Measurements from ENCODE around the gene CLIC4.
A peak's percentile ranks its signal among the peaks of the same experiment; 100 is the strongest.
"Not testable (repeated sequence)": the region's sequence is repeated elsewhere in the genome, so short reads cannot be mapped to it uniquely, and the experiment has no call there.

Gene CLIC4

DNA sequence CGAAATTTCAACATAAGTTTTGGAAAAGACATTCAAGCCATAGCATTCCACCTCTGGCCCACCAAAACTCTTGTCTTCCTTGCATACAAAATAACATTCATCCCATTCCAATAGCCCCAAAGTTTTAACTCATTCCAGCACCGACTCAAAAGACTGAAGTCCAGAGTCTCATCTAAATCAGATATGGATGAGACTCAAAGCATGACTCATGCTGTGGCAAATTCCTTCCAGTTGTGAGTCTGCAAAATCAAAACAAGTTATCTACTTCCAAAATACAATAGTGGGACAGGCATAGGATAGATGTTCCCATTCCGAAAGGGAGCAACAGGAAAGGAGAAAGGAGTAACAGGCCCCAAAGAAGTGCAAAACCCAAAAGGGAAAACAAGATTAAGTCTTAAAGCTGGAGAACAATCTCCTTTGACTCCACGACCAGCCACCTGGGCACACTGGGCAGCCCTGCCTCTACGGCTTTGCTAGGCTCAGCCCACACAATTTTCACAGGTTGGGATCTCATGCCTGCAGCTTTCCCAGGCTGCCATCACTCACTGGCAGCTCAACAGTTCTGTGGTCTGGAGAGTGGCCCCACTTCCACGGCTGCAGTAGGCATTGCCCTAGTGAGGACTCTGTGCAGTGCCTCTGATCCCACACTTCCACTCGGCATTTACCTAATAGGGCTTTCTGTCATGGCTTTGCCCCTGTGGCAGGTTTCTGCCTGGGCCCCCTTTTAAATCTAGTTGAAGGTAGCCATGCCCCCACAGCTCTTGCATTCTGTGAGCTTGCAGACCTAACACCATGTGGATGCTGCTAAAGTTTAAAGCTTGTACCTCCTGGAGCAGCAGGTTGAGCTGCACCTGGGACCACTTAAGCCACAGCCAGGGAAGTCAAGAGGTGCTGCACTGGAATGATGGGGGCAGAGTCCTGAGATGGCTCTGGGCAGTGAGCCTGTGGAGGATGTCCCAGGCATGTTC, 133.8 kb downstream of the CLIC4 start:
- DNase-seq, result peak in 8 of 42 donors; percentile 3 to 22 (median 9)
- intact Hi-C loops (cut with DNase I), result no loop called here

DNA sequence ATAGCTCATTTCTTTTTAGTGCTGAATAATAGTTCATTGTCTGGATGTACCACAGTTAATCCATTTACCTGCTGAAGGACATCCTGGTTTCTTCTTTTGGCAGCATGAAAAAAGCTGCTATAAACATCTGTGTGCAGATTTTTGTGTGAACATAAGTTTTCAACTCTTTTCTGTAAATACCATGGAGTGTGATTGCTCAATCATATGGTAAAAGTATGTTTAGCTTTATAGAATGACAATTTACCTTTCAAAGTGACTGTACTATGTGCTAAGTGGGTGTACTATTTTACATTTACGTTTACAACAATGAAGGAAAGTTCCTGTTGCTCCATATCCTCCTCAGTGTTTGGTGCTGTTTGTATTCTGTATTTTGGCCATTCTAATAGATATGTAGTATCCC, 135.8 kb downstream of the CLIC4 start:
- intact Hi-C loops (cut with DNase I), result no loop called here
- DNase-seq, result no peak

GRCh38 chr1:24884751-24885150, 139.5 kb downstream of the CLIC4 start:
- no peak for DNase-seq
- intact Hi-C loops (cut with DNase I), result no loop called here

- peak in 6 of 42 donors; percentile 1 to 10 (median 2) for DNase-seq
- intact Hi-C loops (cut with DNase I), result no loop called here
These were observed 141.0 kb downstream of the CLIC4 start for GRCh38 chr1:24886241-24886640.

DNA sequence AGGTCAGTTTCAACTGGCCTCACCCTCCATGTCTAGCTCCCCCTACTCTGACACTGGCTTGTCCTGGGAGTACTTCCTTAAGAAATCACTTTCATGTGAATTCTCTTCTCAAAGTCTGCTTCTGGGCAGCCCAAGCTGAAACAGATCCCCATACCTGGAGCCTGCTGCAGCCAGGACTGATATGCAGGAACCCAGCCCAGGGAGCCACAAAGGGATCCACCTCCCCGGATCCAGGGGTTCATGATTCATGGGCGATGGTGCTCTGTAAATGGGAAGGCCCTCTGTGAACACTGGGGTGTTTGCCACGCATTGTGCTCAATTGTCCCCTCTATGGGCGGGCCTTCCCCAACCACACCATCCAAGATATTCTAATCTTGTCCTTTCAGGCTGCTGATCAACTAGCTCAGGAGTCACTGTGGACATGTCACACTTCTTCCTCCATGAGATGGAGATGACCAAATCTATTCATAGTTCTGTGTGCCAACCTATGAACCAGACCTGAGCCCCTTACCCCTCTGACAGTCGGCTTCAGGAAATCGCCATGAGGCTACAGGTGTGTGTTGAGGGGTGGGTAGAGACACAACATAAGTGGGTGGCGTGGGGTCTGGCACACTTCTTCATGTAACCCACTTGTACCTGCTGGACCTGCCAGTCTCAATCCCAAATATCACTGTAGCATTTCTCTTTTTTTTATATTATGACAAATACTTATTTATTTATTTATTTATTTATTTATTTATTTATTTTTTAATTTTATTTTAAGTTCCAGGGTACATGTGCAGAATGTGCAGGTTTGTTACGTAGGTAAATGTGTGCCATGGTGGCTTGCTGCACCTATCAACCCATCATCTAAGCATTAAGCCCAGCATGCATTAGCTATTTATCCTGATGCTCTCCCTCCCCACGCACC, 143.1 kb downstream of the CLIC4 start:
- DNase-seq, result peak in 9 of 42 donors; percentile 0 to 34 (median 11)
- intact Hi-C loops (cut with DNase I), result no loop called here

DNA sequence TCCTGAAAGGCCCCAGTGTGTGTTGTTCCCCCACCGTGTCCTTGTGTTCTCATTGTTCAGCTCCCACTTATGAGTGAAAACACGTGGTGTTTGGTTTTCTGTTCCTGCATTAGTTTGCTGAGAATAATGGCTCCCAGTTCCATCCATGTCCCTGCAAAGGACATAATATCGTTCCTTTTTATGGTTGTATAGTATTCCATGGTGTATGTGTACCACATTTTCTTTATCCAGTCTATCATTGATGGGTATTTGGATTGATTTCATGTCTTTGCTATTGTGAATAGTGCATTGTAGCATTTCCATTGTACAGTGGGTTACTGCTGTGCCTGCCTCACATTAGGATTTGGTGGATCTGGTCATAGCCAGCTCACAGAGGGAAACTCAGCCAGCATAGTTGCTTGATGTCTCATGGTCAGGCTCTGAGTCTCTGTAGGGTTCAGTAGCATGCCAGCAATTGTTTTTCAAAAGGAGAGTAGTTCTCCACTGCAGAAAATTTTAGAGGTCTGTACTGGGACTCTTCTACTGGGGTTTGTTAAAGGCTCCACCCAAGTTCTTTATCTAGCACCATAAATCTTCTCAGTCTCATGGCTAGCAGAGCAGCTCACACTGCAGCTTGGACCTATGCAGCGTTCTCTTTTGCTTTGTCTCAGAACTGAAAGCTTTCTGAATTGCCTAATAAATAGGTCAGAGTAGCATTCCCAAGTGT, 143.9 kb downstream of the CLIC4 start:
- DNase-seq, result peak in 1 of 42 donors; percentile 3

GRCh38 chr1:24890887-24891286, 145.6 kb downstream of the CLIC4 start:
- peak in 3 of 42 donors; percentile 3 to 18 (median 13) for DNase-seq
- intact Hi-C loops (cut with DNase I), result no loop called here

More for the DNA sequence above, 143.9 kb downstream of the CLIC4 start:
- intact Hi-C loops (cut with DNase I), result no loop called here

GRCh38 chr1:24891367-24891766, 146.1 kb downstream of the CLIC4 start:
- DNase-seq; intact Hi-C loops (cut with DNase I): not testable (repeated sequence)

GRCh38 chr1:24892188-24893153, 147.2 kb downstream of the CLIC4 start:
- DNase-seq, result peak in 4 of 42 donors; percentile 2 to 5 (median 4)

DNA sequence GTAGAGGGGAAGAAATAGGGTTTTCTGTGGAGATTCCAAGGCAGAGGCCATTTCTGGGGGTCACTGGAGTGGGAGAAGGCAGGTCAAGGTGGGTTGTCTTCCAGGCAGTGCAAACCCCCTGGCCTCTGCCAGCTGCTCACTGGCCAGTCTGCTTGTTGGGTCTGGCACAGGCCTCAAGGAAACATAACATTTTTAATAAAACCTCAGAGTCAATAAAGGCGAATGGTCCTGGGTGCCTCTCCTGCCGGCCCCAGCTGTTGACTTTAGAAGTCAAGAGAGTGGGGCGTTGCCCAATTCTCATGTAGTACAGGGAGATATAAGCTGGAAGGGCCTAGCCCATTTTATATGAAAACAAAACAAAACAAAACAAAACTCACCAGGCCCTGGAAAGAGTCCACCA, 148.2 kb downstream of the CLIC4 start:
- intact Hi-C loops (cut with DNase I), result no loop called here
- peak in 9 of 42 donors; percentile 8 to 36 (median 17) for DNase-seq

More at GRCh38 chr1:24892188-24893153, 147.2 kb downstream of the CLIC4 start:
- intact Hi-C loops (cut with DNase I), result no loop called here

Measured in head of caudate nucleus (tissue), 42 donors.